Measurements from ENCODE around the gene SPINT2.
"Not testable (repeated sequence)": the region's sequence is repeated elsewhere in the genome, so short reads cannot be mapped to it uniquely, and the experiment has no call there.

Gene SPINT2

GRCh38 chr19:38243279-38243673 is 21.1 kb upstream of the SPINT2 start:
- no peak for DNase-seq

GRCh38 chr19:38245826-38246498 is 18.4 kb upstream of the SPINT2 start:
- no peak for DNase-seq

- DNase-seq: no peak
Observed at GRCh38 chr19:38247126-38247525, 17.2 kb upstream of the SPINT2 start.

GRCh38 chr19:38247734-38248268 is 16.6 kb upstream of the SPINT2 start:
- no peak for DNase-seq

GRCh38 chr19:38248421-38248820 is 16.0 kb upstream of the SPINT2 start:
- no peak for DNase-seq

GRCh38 chr19:38250428-38250820 is 13.9 kb upstream of the SPINT2 start:
- DNase-seq: no peak

- no peak for DNase-seq
Observed at GRCh38 chr19:38250821-38251563, 13.4 kb upstream of the SPINT2 start.

GRCh38 chr19:38251564-38252051 is 12.8 kb upstream of the SPINT2 start:
- DNase-seq: no peak

- DNase-seq: no peak
Observed at GRCh38 chr19:38252385-38252784, 12.0 kb upstream of the SPINT2 start.

- DNase-seq: no peak
Observed at GRCh38 chr19:38252941-38253691, 11.3 kb upstream of the SPINT2 start.

GRCh38 chr19:38253788-38254187 is 10.6 kb upstream of the SPINT2 start:
- no peak for DNase-seq

- DNase-seq: no peak
Observed at GRCh38 chr19:38255383-38256014, 8.9 kb upstream of the SPINT2 start.

GRCh38 chr19:38261942-38262341 is 2.4 kb upstream of the SPINT2 start:
- DNase-seq: not testable (repeated sequence)

- DNase-seq: no peak
Observed at GRCh38 chr19:38262585-38263268, 1.6 kb upstream of the SPINT2 start.

GRCh38 chr19:38263689-38264485 is 486 bp upstream of the SPINT2 start:
- peak; percentile 78 to 83 for DNase-seq

- no peak for DNase-seq
Observed at GRCh38 chr19:38265213-38265861, 964 bp downstream of the SPINT2 start.

- no peak for DNase-seq
Observed at GRCh38 chr19:38265921-38266429, 1.6 kb downstream of the SPINT2 start.

- DNase-seq: no peak
Observed at GRCh38 chr19:38266981-38267597, 2.7 kb downstream of the SPINT2 start.

- DNase-seq: no peak
Observed at GRCh38 chr19:38267761-38268483, 3.5 kb downstream of the SPINT2 start.

Measured in activated CD4-positive, alpha-beta T cell treated with anti-CD3 and anti-CD28 coated beads, Interleukin-2, amount 50 U/mL, for 48 hours (primary cell).